Measurements from ENCODE around the gene SCUBE1.

The SCUBE1 gene

GRCh38 chr22:43209523-43209890 lies 133.7 kb downstream of the SCUBE1 start:
- DNase-seq, result no peak

- no peak for DNase-seq
These were observed 134.3 kb downstream of the SCUBE1 start for GRCh38 chr22:43208703-43209522.

- no peak for DNase-seq
These were observed 135.1 kb downstream of the SCUBE1 start for GRCh38 chr22:43207849-43208702.

- DNase-seq, result no peak
These were observed 135.8 kb downstream of the SCUBE1 start for GRCh38 chr22:43207386-43207785.

DNA sequence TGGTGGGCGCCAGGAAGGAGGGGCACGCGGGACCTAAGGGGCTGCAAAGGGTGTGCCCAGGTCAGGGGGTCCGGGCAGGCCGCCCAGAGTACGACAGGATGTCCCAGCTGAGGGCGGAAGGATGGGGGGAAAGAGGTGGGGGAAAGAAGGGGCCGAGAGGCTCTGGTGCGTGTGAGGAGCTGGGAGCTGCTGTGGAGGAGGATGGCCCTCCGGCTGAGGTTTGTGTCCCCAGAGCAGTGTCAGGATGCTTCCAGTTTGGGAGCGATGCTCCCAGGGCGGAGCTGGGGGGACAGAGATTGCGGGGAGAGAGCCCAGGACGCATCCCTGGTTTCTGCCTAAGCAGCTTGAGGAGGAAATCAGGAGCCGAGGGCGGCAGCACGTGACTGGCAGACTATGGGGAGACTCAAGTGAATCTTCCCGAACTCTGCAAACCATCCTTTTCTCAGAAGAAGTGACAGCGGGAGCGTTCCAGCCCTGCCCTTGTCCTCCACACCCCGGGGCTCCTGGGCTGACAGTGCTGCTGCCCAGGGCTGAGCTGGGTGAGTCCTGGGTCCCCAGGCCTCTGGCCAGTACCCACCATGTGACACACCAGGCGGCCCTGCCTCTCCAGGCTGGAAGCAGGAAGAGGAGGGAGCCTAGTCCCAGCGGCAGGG lies 136.5 kb downstream of the SCUBE1 start:
- DNase-seq, result no peak

GRCh38 chr22:43205748-43206508 lies 137.2 kb downstream of the SCUBE1 start:
- no peak for DNase-seq

GRCh38 chr22:43205261-43205691 lies 137.9 kb downstream of the SCUBE1 start:
- no peak for DNase-seq

GRCh38 chr22:43203471-43203981 lies 139.6 kb downstream of the SCUBE1 start:
- DNase-seq, result no peak

DNA sequence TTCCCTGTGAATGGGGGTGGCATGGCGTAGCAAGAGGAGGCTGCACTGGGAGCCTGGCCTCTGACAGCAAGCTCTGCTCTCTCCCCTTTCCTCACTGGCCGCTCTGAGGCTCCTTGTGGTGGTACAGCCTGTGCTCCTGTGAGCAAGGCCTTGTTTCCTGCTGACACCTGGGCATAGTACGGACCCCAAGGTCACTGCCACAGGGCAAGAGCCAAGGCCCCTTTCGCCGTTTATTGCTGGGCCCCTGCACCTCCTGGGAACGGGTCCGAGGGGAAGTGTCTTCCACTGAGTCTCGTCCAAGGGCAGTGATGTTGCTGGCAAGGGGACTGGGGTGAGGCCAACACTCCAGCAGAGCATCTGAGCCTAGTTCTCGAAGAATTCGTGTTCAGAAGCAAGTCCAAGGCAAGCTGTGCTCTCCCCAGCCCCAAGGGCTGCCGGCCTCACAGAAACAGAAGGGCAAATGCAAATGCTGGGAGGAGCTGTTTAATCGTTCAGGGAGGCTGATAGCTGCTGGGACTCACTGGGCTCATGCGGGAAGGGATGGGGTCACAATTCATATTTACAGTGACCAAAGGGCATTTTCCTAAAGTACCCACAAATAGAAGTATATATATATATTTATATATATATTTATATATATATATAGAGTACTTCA lies 140.3 kb downstream of the SCUBE1 start:
- no peak for DNase-seq

GRCh38 chr22:43202326-43202725 lies 140.8 kb downstream of the SCUBE1 start:
- no peak for DNase-seq

- no peak for DNase-seq
These were observed 141.5 kb downstream of the SCUBE1 start for GRCh38 chr22:43201486-43202219.

GRCh38 chr22:43200555-43200954 lies 142.6 kb downstream of the SCUBE1 start:
- no peak for DNase-seq

DNA sequence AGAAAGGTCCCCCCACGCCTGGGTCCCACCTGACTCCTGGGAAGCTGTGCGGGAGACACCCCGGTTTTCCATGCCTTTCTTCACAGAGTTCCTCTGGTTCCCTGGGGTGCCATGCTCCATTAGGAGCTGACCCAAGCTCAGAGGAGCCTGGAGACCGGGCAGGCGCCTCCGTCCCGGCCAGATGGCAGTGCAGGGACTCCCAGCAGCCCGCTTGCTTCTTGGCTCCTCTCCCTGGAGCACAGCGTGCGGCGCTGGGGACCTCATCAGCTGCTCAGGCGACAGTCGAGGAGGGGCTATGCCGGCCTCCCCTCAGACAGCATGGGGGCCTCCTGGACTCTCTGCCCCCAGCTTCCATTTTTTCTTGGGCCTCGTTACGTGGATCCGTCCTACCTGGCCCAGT lies 143.1 kb downstream of the SCUBE1 start:
- DNase-seq, result no peak

GRCh38 chr22:43199541-43199940 lies 143.6 kb downstream of the SCUBE1 start:
- DNase-seq, result no peak

- no peak for DNase-seq
These were observed 144.2 kb downstream of the SCUBE1 start for GRCh38 chr22:43198936-43199335.

GRCh38 chr22:43198126-43198525 lies 145.0 kb downstream of the SCUBE1 start:
- DNase-seq, result no peak

DNA sequence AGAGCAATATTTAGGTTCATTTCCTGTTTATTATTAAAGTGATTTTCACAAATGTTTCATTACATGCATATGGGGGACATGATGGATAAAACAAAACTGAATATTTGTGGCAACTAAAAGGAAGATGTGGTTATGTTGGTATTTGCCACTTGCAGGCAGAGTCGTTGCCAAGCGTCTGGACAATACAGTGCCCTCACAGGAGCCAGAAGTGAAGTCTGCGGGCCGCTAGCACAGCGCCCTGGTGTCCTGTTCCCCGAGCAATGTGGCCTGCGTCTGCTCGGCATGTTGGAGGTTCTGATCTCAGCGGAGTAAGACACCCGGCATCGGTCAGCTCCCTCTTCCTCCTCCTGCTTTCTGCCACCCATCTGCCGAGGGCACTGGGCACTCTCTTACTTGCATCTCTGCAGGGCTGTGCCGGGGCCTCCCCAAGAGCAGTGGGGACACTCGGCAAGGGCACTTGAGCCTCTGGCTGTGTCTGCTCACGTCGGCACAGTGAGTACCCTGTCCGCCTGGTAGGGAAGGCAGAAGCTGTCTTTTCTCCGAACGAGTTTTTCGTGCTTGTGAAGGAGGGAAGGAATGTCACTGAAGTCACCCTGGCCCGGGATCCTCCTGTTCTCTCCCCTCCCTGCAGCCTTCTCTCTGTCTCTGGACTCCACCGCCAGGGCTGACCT lies 145.8 kb downstream of the SCUBE1 start:
- DNase-seq, result peak; percentile 34

DNA sequence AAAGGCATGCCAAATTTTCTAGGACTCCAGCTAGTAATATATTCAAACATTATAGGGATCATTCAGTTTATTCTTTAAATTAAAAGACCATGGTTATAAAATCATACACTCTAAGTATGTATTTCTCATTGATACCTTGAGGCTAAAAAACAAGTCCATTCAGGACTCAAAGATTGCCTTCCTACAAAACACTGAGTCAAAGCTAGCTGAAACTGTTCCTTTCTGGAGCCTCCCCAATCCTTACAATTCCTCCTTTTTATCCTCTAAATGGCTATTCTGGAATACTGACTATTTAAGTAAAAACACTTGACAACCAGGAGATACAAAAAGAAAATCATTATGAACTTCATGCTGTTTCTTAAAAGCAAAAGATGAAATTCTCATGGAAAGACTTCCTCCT lies 151.3 kb downstream of the SCUBE1 start:
- no peak for DNase-seq

GRCh38 chr22:43188829-43189545 lies 154.2 kb downstream of the SCUBE1 start:
- no peak for DNase-seq
